T-helper 2 cell treated with Interferon-gamma antibody and Interleukin-4, amounts not matched to agents 5 μg/mL and 100 μg/mL, for 36 hours (primary cell): ENCODE results near the gene DENND4B.
A peak's percentile ranks its signal among the peaks of the same experiment; 100 is the strongest.
"Not testable (repeated sequence)": the region's sequence is repeated elsewhere in the genome, so short reads cannot be mapped to it uniquely, and the experiment has no call there.

Experiments
- DNase-seq: peaks from one replicate; pipeline ENCODE4 v3.0.0; 2021; ENCODE audit warnings: low spot score
- H3K27ac Mint-ChIP-seq: one replicate; pipeline ENCODE4 v1.8.0; 2021; ENCODE audit warnings: mild to moderate bottlenecking, mixed read lengths
- H3K27me3 Mint-ChIP-seq: one replicate; pipeline ENCODE4 v1.8.0; 2021; ENCODE audit warnings: low read depth, mixed read lengths
- H3K36me3 Mint-ChIP-seq: one replicate; pipeline ENCODE4 v1.8.0; 2021; ENCODE audit warnings: low read depth, mixed read lengths
- H3K4me1 Mint-ChIP-seq: one replicate; pipeline ENCODE4 v1.8.0; 2021; ENCODE audit warnings: low read depth, mixed read lengths
- H3K4me3 Mint-ChIP-seq: one replicate; pipeline ENCODE4 v1.8.0; 2022; ENCODE audit warnings: mild to moderate bottlenecking, moderate library complexity, mixed read lengths
- H3K9me3 Mint-ChIP-seq: one replicate; pipeline ENCODE4 v1.8.0; 2021; ENCODE audit warnings: mixed read lengths

Gene DENND4B

DNA sequence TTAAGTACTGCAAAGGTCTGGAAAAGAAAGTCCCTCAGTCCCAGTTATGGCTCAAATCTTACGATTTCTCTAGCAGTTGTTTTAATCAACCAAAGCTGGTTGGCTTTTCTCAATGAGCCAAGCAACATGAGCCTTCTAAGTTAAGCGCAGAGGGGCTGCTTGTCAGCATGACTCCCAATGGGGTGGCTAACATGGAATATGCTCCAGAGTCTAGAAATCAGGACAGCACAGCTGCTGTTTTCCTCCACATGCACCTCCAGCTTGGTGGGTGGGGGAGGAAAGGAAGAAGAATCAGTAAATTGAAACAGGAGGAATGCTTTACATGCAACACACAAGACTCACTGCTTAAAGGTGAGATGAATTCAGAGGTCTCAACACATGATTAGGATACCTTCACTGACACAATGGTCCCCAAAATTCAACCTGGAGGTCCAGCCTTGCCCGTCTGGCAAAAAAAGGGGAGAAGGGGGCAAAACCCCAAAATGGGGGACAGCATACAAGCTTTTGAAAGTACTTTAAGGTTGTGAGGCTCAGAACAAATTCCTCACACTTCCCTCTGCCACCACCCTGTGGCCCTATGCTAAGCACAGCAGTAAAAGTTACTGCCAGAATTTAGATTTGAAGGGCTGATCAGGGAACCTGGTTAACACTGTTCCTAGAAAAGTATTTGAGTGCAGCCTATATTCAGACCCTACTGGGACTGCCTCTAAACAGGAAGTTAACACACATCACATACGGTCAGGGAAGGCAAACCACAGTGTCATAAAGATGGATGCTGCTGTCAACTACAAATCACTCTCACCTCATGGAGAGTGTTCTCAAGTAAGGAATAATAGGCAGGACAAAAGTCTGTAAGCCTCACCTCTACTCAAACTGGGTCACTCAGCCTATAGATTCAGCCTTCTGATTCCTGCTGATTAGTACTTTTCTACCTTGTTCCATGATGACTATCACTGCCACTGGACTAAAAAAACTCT, 26.4 kb downstream of the DENND4B start:
- no peaks in the 10 kb centered on the region for H3K27me3 Mint-ChIP-seq
- no peaks in the 10 kb centered on the region for H3K9me3 Mint-ChIP-seq
- peak overlapping the region; percentile 88 for H3K4me3 Mint-ChIP-seq
- DNase-seq, result peak; percentile 25
- peak overlapping the region; percentile 92 for H3K27ac Mint-ChIP-seq
- peaks cover 16% of the 10 kb centered on the region for H3K36me3 Mint-ChIP-seq
- peaks cover 37% of the 10 kb centered on the region for H3K4me1 Mint-ChIP-seq

DNA sequence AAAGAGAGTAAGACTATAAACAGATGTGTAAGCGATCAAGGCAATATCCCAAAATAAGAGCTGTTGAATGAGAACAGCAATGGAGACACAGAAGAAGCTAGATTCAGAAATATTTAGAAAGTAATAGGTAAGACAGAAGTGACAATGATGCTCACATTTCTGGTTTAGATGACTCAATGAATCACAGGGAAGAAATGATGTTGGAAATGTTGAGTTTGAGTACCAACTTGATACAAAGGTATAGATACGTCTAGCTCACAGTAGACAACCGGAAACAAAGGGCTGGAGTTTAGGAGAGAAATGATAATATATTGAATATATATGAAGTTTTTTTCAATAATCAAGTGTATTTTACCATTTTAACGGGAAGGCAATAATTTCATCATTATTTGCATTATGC, 30.2 kb downstream of the DENND4B start:
- Mint-ChIP-seq H3K27ac (no peak overlapping the region), H3K9me3 (peaks cover 4% of the 10 kb centered on the region), H3K4me3 (no peak overlapping the region), H3K27me3 (no peaks in the 10 kb centered on the region), H3K36me3 (peaks cover 16% of the 10 kb centered on the region), H3K4me1 (peaks cover 30% of the 10 kb centered on the region)
- DNase-seq, result no peak

DNA sequence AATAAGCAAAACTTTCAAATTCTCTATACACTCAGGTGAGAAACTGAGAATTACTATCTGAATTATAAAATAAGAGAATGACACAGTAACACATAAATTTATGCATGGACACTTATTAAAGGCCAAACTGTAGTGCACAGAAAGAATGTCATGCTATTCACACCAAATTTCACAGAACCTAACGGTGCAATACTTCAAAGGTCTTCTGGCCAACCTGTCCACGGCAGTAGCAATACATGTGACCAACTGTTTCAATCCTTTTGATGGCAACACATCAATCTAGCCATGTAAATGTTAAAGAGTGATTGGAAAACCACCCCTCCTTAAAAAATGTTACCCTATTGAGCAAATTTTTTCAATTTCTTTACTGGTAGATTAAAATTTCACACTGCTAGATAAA, 34.2 kb downstream of the DENND4B start:
- Mint-ChIP-seq H3K27ac (no peak overlapping the region), H3K36me3 (peaks cover 17% of the 10 kb centered on the region), H3K4me1 (peaks cover 5% of the 10 kb centered on the region), H3K9me3 (peaks cover 4% of the 10 kb centered on the region), H3K27me3 (no peaks in the 10 kb centered on the region), H3K4me3 (no peak overlapping the region)
- no peak for DNase-seq

DNA sequence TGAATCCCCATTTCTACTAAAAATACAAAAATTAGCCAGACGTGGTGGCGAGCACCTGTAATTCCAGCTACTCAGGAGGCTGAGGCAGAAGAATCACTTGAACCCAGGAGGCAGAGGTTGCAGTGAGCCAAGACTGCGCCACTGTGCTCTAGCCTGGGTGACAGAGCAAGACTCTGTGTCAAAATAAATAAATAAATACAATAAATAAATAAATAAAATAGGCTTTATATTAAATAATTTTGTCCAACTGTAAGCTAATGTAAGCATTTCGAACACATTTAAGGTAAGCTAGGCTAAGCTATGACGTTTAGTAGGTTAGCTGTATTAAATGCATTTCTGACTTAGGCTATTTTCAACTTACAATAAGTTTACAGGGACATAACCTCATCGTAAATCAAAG, 36.0 kb downstream of the DENND4B start:
- DNase-seq, H3K27me3 Mint-ChIP-seq, H3K4me3 Mint-ChIP-seq, H3K9me3 Mint-ChIP-seq, H3K27ac Mint-ChIP-seq: not testable (repeated sequence)
- H3K36me3 Mint-ChIP-seq, result peaks cover 27% of the 10 kb centered on the region
- peaks cover 11% of the 10 kb centered on the region for H3K4me1 Mint-ChIP-seq

DNA sequence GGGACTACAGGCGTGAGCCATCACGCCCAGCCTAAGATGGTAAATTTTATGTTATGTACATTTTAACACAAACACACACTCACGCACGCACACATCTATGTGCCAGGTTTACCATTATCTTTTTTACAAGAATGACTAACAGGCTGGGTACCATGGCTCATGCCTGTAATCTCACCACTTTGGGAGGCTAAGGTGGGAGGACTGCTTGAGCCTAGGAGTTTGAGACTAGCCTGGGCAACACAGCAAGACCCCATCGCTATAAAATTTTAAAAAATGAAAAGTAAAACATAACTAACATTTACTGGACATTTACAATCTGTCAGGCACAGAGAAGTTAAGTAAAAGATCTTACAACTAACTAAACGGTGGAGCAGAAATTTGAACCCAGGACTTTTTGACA, 38.4 kb downstream of the DENND4B start:
- DNase-seq, result no peak
- H3K4me1 Mint-ChIP-seq, result peaks cover 13% of the 10 kb centered on the region
- H3K9me3 Mint-ChIP-seq, result peaks cover 4% of the 10 kb centered on the region
- H3K27ac Mint-ChIP-seq, result no peak overlapping the region
- peaks cover 31% of the 10 kb centered on the region for H3K36me3 Mint-ChIP-seq
- no peaks in the 10 kb centered on the region for H3K27me3 Mint-ChIP-seq
- H3K4me3 Mint-ChIP-seq, result no peak overlapping the region

DNA sequence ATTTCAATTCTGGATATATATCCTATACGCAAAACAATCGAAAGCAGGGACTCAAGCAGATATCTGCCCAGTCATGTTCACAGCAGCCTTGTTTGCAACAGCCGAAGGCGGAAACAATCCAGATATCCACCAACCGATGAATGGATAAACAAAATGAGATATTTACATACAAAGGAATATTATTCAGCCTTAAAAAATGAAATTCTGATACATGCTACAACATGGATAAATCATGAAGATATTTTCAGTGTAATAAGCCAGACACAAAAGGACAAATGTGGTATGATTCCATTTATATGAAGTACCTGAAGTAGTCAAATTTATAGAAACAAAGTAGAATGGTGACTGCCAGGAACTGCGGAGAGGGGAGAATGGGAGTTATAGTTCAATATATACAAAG, 39.4 kb downstream of the DENND4B start:
- H3K4me1 Mint-ChIP-seq, result peaks cover 13% of the 10 kb centered on the region

DNA sequence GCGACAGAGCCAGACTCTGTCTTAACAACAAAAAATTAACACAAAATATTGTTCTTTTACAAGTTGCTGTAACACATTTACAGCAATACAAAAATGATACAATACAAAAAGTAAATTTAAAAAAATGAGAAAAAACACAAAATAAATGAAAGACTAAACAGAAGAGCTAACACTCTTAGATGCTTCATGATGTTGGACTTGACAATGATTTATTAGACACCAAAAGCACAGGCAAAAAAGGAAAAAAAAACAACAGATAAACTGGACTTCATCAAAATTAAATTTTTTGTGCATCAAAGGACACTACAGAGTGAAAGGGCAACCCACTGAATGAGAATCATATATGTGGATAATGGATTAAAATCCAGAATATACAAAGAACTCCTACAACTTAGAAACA, 40.1 kb downstream of the DENND4B start:
- peaks cover 23% of the 10 kb centered on the region for H3K36me3 Mint-ChIP-seq
- H3K27me3 Mint-ChIP-seq, result no peaks in the 10 kb centered on the region
- H3K27ac Mint-ChIP-seq, result peak overlapping the region; percentile 20
- no peaks in the 10 kb centered on the region for H3K9me3 Mint-ChIP-seq
- DNase-seq, result no peak
- H3K4me1 Mint-ChIP-seq, result peaks cover 11% of the 10 kb centered on the region
- H3K4me3 Mint-ChIP-seq, result no peak overlapping the region

More for the DNA sequence above, 39.4 kb downstream of the DENND4B start:
- Mint-ChIP-seq H3K9me3 (peaks cover 4% of the 10 kb centered on the region), H3K36me3 (peaks cover 29% of the 10 kb centered on the region), H3K27ac (no peak overlapping the region), H3K4me3 (no peak overlapping the region), H3K27me3 (no peaks in the 10 kb centered on the region)
- DNase-seq, result no peak

DNA sequence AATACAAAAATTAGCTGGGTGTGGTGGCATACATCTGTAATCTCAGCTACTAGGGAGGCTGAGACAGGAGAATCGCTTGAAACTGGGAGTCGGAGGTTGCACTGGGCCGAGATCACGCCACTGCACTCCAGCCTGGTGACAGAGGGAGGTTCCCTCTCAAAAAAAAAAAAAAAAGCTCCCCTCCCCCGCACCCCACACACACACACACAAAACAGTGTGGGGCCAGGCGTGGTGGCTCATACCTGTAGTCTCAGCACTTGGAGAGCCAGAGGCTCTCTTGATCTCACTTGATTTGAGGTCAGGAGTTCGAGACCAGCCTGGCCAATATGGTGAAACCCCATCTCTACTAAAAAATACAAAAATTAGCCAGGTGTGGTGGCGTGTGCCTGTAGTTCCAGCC, 40.6 kb downstream of the DENND4B start:
- DNase-seq, H3K4me3 Mint-ChIP-seq: not testable (repeated sequence)

DNA sequence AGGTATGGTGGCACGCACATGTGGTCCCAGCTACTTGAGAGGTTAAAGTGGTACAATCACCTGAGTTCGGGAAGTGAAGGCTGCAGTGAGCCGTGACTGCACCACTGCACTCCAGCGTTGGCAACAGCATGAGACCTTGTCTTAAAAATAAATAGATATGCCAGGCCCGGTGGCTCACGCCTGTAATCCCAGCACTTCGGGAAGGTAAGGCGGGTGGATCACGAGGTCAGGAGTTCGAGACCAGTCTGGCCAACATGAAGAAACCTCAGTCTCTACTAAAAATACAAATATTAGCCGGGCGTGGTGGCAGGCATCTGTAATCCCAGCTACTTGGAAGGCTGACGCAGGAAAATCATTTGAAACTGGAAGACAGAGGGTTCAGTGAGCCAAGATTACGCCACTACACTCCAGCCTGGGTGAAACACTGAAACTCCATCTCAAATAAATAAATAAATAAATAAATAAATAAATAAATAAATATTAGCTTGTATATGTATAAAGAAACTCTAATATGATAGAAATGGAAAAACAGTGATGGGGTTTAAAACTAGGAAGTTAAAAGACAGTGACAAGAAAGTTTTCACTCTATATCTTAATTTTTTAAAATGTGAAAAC, 42.6 kb downstream of the DENND4B start:
- Mint-ChIP-seq H3K27me3 (no peaks in the 10 kb centered on the region), H3K9me3 (no peaks in the 10 kb centered on the region), H3K4me1 (peaks cover 11% of the 10 kb centered on the region), H3K36me3 (peaks cover 25% of the 10 kb centered on the region), H3K27ac (no peak overlapping the region), H3K4me3 (no peak overlapping the region)
- no peak for DNase-seq

More for the DNA sequence above, 40.6 kb downstream of the DENND4B start:
- H3K9me3 Mint-ChIP-seq, H3K27me3 Mint-ChIP-seq, H3K27ac Mint-ChIP-seq, H3K4me1 Mint-ChIP-seq: not testable (repeated sequence)
- peaks cover 21% of the 10 kb centered on the region for H3K36me3 Mint-ChIP-seq

DNA sequence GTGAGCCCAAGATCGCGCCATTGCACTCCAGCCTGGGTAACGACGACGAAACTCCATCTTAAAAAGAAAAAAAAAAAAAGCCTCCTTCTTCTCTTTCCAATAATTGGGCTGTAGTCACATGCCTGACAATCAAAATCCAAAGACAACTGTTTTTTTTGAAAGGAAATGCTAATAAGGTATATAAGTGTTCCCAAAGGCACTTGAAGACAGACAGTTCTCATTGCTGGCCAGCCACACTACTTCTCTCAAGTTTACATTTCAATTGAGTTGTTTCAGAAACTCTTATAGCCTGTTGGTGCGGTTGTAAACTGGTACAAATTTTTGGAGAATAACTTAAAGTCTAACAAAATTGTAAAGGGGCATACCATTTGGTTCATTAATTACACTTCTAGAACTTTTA, 47.0 kb downstream of the DENND4B start:
- H3K4me1 Mint-ChIP-seq, result peaks cover 5% of the 10 kb centered on the region
- no peak overlapping the region for H3K27ac Mint-ChIP-seq
- peaks cover 16% of the 10 kb centered on the region for H3K36me3 Mint-ChIP-seq
- no peaks in the 10 kb centered on the region for H3K27me3 Mint-ChIP-seq
- no peak overlapping the region for H3K4me3 Mint-ChIP-seq
- no peaks in the 10 kb centered on the region for H3K9me3 Mint-ChIP-seq
- DNase-seq, result no peak

DNA sequence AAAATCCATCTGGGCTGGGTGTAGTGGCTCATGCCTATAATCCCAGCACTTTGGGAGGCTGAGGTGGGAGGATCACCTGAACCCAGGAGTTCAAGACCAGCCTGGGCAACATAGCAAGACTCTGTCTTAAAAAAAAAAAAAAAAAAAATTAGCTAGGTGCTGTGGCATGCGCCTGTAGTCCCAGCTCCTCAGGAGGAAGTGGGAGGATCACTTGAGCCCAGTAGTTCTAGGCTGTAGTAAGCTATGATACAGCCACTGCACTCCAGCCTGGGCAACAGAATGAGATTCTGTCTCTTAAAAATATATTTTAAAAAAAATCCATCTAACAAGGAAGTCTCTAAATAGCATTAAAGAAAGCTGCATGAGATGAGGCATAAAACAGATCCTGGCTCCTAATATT, 50.7 kb downstream of the DENND4B start:
- not testable (repeated sequence) for H3K4me3 Mint-ChIP-seq, H3K4me1 Mint-ChIP-seq, H3K9me3 Mint-ChIP-seq, H3K27me3 Mint-ChIP-seq, DNase-seq
- Mint-ChIP-seq H3K36me3 (peaks cover 24% of the 10 kb centered on the region), H3K27ac (peak overlapping the region; percentile 55)

DNA sequence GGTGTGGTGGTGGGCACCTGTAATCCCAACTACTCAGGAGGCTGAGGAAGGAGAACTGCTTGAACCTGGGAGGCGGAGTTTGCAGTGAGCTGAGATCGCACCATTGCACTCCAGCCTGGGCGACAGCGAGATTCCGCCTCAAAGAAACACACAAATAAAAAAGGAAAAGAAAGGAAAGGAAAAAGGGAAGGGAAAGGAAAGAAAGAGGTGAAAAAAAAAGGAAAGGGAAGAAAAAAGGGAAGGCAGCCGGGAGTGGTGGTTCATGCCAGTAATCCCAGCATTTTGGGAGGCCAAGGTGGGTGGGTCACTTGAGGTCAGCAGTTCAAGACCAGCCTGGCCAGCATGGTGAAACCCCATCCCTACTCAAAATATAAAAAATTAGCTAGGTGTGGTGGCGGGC, 55.5 kb downstream of the DENND4B start:
- H3K27ac Mint-ChIP-seq, result not testable (repeated sequence)
- peaks cover 23% of the 10 kb centered on the region for H3K4me1 Mint-ChIP-seq

DNA sequence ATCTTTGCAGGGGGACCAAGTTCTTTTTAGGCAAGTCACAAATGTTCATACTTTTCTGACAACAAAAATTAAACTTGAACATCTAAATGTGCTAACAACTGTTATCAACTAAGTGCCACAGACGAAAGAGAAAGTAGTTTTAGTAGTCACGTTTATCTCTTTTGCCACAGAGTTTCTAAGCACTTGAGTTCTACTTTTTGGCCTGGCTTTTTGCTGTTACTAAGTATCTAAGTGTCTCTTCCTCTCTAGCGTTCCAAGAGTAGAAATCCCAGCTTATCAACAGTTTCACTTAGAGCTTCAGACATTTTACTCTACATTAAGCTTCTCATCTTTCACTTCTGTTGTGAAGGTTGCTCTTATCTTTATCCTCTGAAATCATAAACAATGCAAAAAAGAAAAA, 58.0 kb downstream of the DENND4B start:
- Mint-ChIP-seq H3K9me3 (no peaks in the 10 kb centered on the region), H3K27me3 (no peaks in the 10 kb centered on the region), H3K27ac (peak overlapping the region; percentile 79), H3K4me3 (peak overlapping the region; percentile 63), H3K4me1 (peaks cover 23% of the 10 kb centered on the region), H3K36me3 (peaks cover 25% of the 10 kb centered on the region)
- DNase-seq, result no peak

More for the DNA sequence above, 55.5 kb downstream of the DENND4B start:
- not testable (repeated sequence) for DNase-seq, H3K9me3 Mint-ChIP-seq, H3K27me3 Mint-ChIP-seq, H3K4me3 Mint-ChIP-seq
- H3K36me3 Mint-ChIP-seq, result peaks cover 25% of the 10 kb centered on the region

DNA sequence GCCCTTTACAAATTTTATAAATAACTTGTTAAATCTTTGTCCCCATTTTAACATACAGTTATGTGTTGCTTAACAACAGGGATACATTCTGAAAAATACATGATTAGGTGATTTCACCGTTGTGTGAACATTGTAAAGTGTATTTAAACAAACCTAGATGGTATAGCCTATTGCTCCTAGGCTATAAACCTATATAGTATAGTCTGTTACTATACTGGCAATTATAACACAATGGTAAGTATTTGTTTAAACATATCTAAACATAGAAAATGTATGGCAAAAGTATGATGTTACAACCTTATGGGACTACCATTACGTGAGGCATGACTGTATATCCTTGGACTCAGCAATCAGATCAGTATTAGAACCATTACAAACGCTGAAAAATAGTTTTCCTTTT, 60.4 kb downstream of the DENND4B start:
- Mint-ChIP-seq H3K36me3 (peaks cover 20% of the 10 kb centered on the region), H3K4me3 (no peak overlapping the region), H3K27me3 (no peaks in the 10 kb centered on the region), H3K4me1 (peaks cover 23% of the 10 kb centered on the region), H3K27ac (no peak overlapping the region), H3K9me3 (no peaks in the 10 kb centered on the region)
- no peak for DNase-seq
